Esophagus squamous epithelium (tissue), 5 donors: ENCODE results near the gene CHN2. TPM values are rescaled to one million over a fixed set of nuclear protein-coding genes. Genes with fewer than 3 reads are reported as not detected.
A peak's percentile ranks its signal among the peaks of the same experiment; 100 is the strongest.

ENCODE experiments used
- DNase-seq: peaks from one replicate; lab custom pipeline; 2025; lab: John Stamatoyannopoulos, UW
- H3K27ac ChIP-seq, 4 donors: fragments of 200-600 bp; sonication (generic); one replicate each; pipeline ENCODE4 v1.5.1; 2016 to 2019; ENCODE audit warnings: mild to moderate bottlenecking in 1 of 4
- H3K27me3 ChIP-seq, 4 donors: fragments of 200-600 bp; sonication (generic); 1 replicate in 3 of 4; 2 replicates in 1 of 4; pipeline versions ENCODE4 v1.5.1 to v1.6.0; 2017 to 2021; ENCODE audit warnings: antibody characterized with exemption in 1 of 4
- H3K36me3 ChIP-seq, 3 donors: fragments of 200-600 bp; sonication (generic); one replicate each; pipeline ENCODE4 v1.5.1; 2016 to 2019
- H3K4me1 ChIP-seq, 3 donors: fragments of 200-600 bp; sonication (generic); one replicate each; pipeline ENCODE4 v1.5.1; 2017 to 2019
- H3K4me3 ChIP-seq, 4 donors: fragments of 200-600 bp; sonication (generic); 1 replicate in 3 of 4; 2 replicates in 1 of 4; pipeline ENCODE4 v1.5.1; 2016 to 2019; ENCODE audit warnings: mild to moderate bottlenecking in 2 of 4, moderate library complexity in 1 of 4
- H3K9me3 ChIP-seq, 3 donors: fragments of 200-600 bp; sonication (generic); one replicate each; pipeline ENCODE4 v1.5.1; 2016 to 2019
- POLR2A ChIP-seq, 4 donors: fragments of 450-650 bp; IDR thresholded peaks; one replicate each; pipeline ENCODE4 v1.6.1; 2017; ENCODE audit warnings: antibody characterized with exemption in 4 of 4, mild to moderate bottlenecking in 4 of 4, moderate library complexity in 3 of 4
- WGBS, 2 donors: methylation state at CpG; one replicate each; pipeline ENCODE4 v1.1.5; 2018; 5-methylcytosine and 5-hydroxymethylcytosine counted together
- intact Hi-C: fragments of 100-400 bp; cut with DNase I; formaldehyde crosslinking; loops from one replicate; pipeline ENCODE4 v1.15.0; 2022
- total RNA-seq, 4 donors: library from RNA; depleted of rRNA; stranded (reverse); fragments of >200 nt; gene quantifications; one replicate each; pipeline ENCODE4 v1.1.0, GENCODE V29; 2016
- TF ChIP-seq, protein P1 (sequence below), 6 experiments: fragments of 450-650 bp in 4 of 6; fragments of 200-600 bp in 2 of 6; sonication (generic) in 2 of 6; IDR thresholded peaks; one replicate each; pipeline ENCODE4 v1.5.1; 2016 to 2019; ENCODE audit warnings: antibody characterized with exemption in 6 of 6, mild to moderate bottlenecking in 4 of 6, moderate library complexity in 4 of 6
- donor health status: DM: yes; HTN: yes; CAD: no.

Gene CHN2
- total RNA-seq, 4 donors from 2014 or later = 0.08 to 8.6 (median 1.7) TPM

DNA sequence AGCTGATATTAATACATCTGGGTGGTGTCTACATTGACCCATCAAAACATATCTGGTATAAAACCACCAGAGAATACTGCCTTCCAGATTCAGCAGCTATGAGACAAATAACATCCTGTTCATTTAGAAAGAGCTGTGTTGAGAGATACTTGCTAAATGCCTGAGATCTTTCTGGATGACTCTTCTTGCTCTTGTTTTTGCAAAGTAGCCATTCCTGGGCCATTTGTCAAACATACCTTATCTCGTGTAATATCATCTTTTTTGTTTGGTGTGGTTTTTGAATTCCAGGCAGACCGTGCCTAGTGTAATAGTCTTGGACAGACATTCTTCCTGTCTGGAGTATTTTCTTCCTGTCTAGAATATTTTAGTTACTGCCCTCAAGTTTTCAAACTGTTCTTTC lies 294.4 kb downstream of the CHN2 start:
- WGBS, 2 donors = 19 to 25% methylated on average over 2 of the region's 2 CpGs

DNA sequence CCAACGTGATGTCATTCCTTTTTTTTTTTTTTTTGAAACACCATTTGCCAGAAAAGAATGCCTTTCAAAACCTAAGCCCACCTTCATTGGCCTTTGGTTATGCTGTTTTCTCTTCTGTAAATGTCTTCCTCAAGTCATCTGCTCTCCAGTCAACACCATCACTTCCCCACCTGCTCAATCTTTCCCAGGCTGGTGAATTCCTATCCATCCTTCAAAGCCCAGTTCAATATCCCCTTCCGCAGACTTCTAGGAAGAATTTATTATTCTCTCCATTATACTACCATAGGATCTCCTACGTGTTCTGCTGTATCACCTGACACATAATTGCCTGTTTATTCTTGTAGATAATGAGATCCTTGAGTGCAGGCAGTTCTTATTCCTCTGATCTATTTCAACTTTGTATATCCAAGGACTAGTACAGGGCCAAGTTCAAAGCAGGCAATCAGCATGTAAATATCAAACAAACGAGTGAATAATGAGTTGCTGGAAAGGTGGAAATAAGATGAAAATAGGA lies 295.6 kb downstream of the CHN2 start:
- DNase-seq = no peak
- WGBS, 2 donors = 64 to 74% methylated on average over 4 of the region's 4 CpGs
- no peaks in the 10 kb centered on the region for H3K36me3 ChIP-seq
- intact Hi-C loops = no loop called here
- no peak for TF ChIP-seq POLR2A (IDR thresholded peaks at IDR 0.05)
- TF ChIP-seq, protein P1, sequence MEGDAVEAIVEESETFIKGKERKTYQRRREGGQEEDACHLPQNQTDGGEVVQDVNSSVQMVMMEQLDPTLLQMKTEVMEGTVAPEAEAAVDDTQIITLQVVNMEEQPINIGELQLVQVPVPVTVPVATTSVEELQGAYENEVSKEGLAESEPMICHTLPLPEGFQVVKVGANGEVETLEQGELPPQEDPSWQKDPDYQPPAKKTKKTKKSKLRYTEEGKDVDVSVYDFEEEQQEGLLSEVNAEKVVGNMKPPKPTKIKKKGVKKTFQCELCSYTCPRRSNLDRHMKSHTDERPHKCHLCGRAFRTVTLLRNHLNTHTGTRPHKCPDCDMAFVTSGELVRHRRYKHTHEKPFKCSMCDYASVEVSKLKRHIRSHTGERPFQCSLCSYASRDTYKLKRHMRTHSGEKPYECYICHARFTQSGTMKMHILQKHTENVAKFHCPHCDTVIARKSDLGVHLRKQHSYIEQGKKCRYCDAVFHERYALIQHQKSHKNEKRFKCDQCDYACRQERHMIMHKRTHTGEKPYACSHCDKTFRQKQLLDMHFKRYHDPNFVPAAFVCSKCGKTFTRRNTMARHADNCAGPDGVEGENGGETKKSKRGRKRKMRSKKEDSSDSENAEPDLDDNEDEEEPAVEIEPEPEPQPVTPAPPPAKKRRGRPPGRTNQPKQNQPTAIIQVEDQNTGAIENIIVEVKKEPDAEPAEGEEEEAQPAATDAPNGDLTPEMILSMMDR (IDR thresholded peaks at IDR 0.05) = no peak
- no peak overlapping the region for H3K27ac ChIP-seq
- H3K4me1 ChIP-seq = peaks cover 0 to 9% (median 0%) of the 10 kb centered on the region in 3 donors
- no peaks in the 10 kb centered on the region for H3K27me3 ChIP-seq
- no peaks in the 10 kb centered on the region for H3K9me3 ChIP-seq
- H3K4me3 ChIP-seq = no peak overlapping the region

More for the DNA sequence above, 294.4 kb downstream of the CHN2 start:
- TF ChIP-seq, protein P1 (IDR thresholded peaks at IDR 0.05) = no peak
- TF ChIP-seq POLR2A (IDR thresholded peaks at IDR 0.05) = no peak
- no peak for DNase-seq
- Histone ChIP-seq H3K27ac (peak overlapping the region in 2 of 4 donors; percentile 14 to 19), H3K9me3 (no peaks in the 10 kb centered on the region), H3K4me1 (peaks cover 0 to 9% (median 0%) of the 10 kb centered on the region in 3 donors), H3K36me3 (no peaks in the 10 kb centered on the region), H3K4me3 (no peak overlapping the region), H3K27me3 (no peaks in the 10 kb centered on the region)
- intact Hi-C loops = no loop called here

DNA sequence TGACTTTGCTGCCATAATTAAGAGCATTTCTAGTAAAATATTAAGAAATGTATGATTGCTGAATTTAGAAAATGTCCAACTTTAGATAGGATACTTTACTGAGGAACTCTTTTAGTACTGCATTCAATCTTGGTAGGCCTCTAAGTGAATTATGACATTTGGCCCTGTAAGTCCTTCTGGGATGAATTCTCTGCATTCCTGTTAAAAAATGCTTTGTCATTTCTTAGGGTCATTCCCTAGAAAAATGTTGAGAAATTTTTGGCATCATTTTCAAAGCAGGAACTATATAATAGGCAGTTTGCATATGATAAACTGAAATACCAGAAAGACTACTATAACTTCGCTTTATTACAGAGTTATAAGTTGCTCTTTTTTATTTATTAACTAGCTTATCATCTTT lies 299.8 kb downstream of the CHN2 start:
- WGBS, 2 donors = 77 to 91% methylated on average over 1 of the region's 1 CpG
- H3K4me1 ChIP-seq = no peaks in the 10 kb centered on the region
- H3K36me3 ChIP-seq = no peaks in the 10 kb centered on the region
- TF ChIP-seq, protein P1 (IDR thresholded peaks at IDR 0.05) = no peak
- TF ChIP-seq POLR2A (IDR thresholded peaks at IDR 0.05) = no peak
- no peak overlapping the region for H3K27ac ChIP-seq
- intact Hi-C loops = no loop called here
- H3K27me3 ChIP-seq = no peaks in the 10 kb centered on the region
- H3K9me3 ChIP-seq = no peaks in the 10 kb centered on the region
- DNase-seq = no peak
- no peak overlapping the region for H3K4me3 ChIP-seq

DNA sequence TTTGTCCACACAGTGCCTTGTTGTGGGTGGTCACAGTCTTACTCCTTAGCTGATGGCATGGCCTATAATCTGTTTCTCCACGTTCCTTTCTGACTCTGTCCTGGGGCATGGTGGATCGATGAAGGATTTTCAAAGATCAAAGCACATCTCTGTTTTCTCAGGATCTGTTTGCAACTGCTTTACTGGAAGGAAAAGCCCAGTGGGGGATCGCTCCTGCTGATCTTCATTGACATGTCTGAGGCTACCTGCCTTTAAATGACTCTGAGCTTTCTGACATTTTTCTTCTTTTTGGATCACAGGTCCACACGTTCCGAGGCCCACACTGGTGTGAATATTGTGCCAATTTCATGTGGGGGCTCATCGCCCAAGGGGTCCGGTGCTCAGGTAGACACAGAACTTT lies 301.1 kb downstream of the CHN2 start:
- no peak for TF ChIP-seq POLR2A (IDR thresholded peaks at IDR 0.05)
- Histone ChIP-seq H3K9me3 (no peaks in the 10 kb centered on the region), H3K36me3 (no peaks in the 10 kb centered on the region), H3K27me3 (no peaks in the 10 kb centered on the region), H3K27ac (no peak overlapping the region), H3K4me3 (no peak overlapping the region), H3K4me1 (no peaks in the 10 kb centered on the region)
- no peak for DNase-seq
- 87 to 88% methylated on average over 7 of the region's 7 CpGs for WGBS, 2 donors
- intact Hi-C loops = no loop called here

DNA sequence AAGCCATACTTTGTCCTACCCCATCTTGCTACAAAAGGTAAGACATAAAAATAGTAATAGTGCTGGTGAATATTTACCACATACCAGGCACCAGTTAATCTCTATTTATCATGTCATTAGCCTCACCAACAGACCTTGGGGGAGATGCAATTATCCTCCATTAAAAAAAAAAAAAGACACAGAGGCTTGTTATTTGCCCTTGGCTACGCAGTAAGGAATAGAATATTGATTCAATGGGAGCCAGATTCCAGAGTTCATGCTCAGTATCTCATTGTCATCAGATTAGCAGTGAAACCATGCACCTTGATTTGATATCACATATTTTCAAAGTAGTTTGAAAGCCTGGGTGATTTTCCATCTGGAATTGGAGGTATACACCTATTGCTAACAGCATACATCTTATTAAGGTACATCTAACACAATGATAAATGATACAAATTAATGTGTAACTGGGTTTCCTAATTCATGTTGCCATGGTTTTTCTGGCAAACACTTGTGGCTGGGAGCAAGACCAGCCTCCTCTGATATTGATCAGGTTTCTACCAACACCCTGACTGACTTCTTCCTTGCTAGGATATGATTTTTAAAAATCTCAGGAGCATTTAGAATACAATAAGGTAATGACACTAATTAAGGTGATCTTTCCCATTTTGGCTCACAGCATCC lies 301.9 kb downstream of the CHN2 start:
- H3K9me3 ChIP-seq = no peaks in the 10 kb centered on the region
- H3K4me1 ChIP-seq = no peaks in the 10 kb centered on the region
- no peak for TF ChIP-seq POLR2A (IDR thresholded peaks at IDR 0.05)
- TF ChIP-seq, protein P1 (IDR thresholded peaks at IDR 0.05) = no peak
- no peak for DNase-seq
- intact Hi-C loops = no loop called here
- no peak overlapping the region for H3K4me3 ChIP-seq
- WGBS, 2 donors = 72 to 90% methylated on average over 1 of the region's 1 CpG
- no peak overlapping the region for H3K27ac ChIP-seq
- no peaks in the 10 kb centered on the region for H3K27me3 ChIP-seq
- H3K36me3 ChIP-seq = no peaks in the 10 kb centered on the region
